HG02884 (cell line): ENCODE data around the gene VCL.
"Not testable (repeated sequence)": the region's sequence is repeated elsewhere in the genome, so short reads cannot be mapped to it uniquely, and the experiment has no call there.

Experiments
- ATAC-seq: cut with Tn5 transposase; IDR thresholded peaks from one replicate; pipeline ENCODE4 v1.9.1; 2021; ENCODE audit warnings: mild to moderate bottlenecking, moderate library complexity; ENCODE audit not compliant: unreplicated experiment

Gene VCL

DNA sequence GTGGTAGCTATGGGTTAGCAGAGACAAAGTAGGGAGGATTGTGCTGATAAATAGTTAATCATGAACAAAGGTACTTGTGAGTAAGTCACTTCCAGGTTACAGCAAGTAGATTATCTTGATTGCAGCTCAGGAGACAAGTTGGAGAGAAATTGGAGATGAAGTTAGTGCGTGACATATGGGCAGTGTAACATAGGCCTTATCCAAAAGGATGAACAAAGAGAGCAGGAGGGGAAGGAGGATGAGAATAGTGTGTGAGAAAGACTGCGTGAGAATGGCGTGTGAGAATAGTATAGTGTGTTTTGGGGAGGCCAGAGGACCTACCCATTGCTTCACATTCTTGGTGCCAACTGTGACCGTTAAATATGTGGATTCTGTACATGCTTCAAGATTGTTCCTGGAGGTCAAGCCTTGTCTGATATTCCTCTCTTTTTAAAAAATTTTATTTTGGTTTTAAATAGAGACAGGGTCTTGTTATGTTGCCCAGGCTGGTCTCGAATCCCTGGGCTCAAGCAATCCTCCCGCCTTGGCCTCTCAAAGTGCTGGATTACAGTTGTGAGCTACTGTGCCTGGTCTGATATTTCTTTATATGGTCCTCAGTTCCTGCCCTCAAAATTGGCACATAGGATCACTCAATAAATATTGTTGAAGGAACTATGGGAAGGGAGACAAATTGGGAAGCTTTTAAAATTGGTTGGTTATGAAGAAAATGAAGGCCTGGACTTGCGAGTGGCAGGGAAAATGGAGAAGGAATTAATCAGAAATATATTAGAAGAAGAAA, 3.2 kb downstream of the VCL start:
- ATAC-seq, result no peak

GRCh38 chr10:74006269-74006668, 8.4 kb downstream of the VCL start:
- ATAC-seq, result no peak

DNA sequence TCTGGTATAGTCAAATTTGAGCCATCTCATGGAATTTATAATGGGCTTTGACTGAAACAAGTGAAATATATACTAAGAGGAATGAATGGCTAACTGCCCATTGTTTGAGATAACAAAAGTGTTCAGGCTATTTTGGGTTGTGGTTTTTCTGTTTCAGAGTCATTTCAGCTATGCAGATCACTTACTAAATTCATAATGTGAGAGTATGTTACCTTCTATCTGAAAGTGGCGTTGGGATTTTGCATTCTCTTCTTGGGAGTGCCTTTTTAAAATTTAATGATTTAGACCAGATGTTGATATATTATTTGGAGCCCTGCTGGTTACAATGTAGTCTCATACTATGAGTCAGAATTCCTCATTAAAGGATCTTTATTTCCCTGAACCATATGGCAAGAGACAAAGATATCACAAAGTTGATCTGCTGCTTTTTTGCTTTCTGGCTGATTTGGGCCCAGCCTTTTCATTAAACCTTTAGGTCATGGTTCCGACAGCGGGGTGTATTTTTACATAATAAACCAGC, 10.4 kb downstream of the VCL start:
- ATAC-seq, result peak; percentile 70

- ATAC-seq, result no peak
Measured at GRCh38 chr10:74011017-74011416, 13.1 kb downstream of the VCL start.

DNA sequence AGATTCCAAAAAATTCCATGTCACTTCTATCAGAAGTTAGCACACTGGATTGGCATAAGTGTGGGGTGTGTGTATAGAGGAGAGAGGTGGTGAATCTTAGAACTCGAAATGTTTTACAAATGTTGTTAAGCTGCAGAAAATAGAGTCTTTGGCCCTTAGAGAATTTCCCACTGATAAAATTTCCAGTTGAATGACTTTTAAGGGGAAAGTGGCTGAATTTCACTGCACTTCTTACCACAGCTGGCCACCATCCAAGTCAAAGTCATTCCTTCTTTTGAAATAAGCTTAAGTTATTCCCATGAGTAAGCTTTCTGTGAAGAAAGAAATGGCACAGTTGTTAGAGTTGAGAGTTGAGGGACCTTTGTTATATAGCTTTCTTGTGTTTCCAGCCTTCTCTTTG, 13.9 kb downstream of the VCL start:
- ATAC-seq, result no peak

- ATAC-seq, result no peak
Measured at GRCh38 chr10:74012480-74012879, 14.6 kb downstream of the VCL start.

- ATAC-seq, result no peak
Measured at GRCh38 chr10:74013004-74013403, 15.1 kb downstream of the VCL start.

DNA sequence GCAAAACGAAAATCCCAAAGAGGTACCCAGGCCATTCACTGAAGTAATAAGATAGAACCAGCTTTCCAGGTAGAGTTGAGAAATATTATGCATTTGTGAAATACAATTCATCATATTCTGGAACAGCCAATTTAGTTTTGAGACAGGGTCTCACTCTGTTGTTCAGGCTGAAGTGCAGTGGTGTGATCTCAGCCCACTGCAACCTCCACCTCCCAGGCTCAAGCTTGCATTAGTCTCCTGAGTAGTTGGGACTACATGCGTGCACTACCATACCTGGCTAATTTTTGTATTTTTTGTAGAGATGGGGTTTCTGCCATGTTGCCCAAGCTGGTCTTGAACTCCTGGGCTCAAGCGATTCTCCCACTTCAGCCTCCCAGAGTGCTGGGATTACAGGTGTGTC, 16.7 kb downstream of the VCL start:
- ATAC-seq, result not testable (repeated sequence)

GRCh38 chr10:74018241-74018640, 20.3 kb downstream of the VCL start:
- no peak for ATAC-seq

GRCh38 chr10:74021248-74022055, 23.5 kb downstream of the VCL start:
- ATAC-seq, result no peak

DNA sequence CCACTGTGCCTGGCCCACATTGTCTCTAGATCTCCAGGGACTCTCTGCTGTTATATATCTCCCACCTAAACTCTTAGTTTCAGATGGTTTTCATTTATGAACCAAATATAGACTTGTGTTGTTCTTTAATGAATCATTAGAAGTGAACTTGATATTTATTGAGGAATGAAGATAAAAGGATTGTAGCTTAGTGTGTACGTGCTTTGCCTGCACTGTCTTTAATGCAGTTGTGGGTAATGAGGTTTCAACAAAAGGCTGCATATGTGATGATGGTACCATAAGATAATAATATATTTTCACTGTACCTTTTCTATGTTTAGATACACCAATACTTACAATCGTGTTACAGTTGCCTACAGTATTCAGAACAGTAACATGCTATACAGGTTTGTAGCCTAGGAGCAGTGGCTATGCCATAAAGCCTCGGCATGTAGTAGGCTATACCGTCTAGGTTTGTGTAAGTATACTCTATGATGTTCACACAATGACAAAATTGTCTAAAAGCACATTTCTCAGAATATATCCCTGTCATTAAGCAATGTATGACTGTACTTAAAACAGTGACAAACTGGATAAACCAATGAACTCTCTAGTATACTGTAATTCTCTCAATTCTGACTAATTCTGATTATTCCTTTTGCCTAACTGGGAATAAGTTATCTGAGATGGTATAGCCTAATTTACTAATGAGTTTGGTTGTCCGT, 25.2 kb downstream of the VCL start:
- no peak for ATAC-seq

- no peak for ATAC-seq
Measured at GRCh38 chr10:74024600-74024999, 26.7 kb downstream of the VCL start.

DNA sequence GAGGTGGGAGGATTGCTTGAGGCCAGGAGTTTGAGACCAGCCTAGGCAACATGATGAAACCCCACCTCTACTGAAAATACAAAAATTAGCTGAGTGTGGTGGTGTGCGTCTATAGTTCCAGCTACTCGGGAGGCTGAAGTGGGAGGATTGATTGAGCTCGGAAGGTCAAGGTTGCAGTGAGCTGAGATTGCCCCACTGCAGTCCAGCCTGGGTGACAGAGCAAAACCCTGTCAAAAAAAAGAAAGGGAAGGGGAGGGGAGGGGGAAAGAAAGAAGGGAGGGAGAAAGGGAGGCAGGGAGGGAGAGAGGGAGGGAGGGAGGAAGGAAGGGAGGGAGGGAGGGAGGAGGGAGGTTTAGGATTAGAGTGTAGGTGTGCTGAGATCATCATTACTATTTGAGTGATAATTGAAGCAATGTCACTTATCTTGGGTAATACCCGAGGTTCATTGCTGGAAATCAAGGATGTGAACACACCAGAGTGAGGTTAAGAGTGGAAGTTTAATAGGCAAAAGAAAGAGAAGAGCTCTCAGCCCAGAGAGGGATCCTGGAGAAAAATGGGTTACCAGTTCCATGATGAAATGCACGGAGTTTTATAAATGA, 27.6 kb downstream of the VCL start:
- no peak for ATAC-seq

- ATAC-seq, result no peak
Measured at GRCh38 chr10:74026428-74027015, 28.6 kb downstream of the VCL start.

GRCh38 chr10:74027702-74028101, 29.8 kb downstream of the VCL start:
- no peak for ATAC-seq

GRCh38 chr10:74029943-74030342, 32.0 kb downstream of the VCL start:
- ATAC-seq, result no peak

- not testable (repeated sequence) for ATAC-seq
Measured at GRCh38 chr10:74032208-74032607, 34.3 kb downstream of the VCL start.

GRCh38 chr10:74032900-74033655, 35.2 kb downstream of the VCL start:
- no peak for ATAC-seq

GRCh38 chr10:74033702-74034101, 35.8 kb downstream of the VCL start:
- no peak for ATAC-seq

DNA sequence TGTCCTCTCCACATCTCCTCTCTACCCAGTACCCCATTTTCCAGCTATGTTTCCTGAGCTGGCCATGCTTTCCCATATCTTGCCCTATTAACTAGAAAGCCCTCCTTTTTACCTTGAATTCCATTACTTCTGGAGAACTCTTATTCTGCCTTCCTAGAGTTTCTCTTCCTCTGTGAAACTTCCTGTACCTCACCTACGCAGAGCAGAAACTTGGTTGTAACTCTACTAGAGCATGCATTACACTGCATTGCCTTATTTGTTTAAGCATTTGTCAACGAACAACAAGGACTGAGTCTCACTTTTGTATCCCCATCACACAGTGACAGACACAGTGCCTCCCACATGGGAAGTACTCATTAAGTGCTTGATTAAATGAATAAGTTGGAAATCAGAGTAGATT, 36.4 kb downstream of the VCL start:
- ATAC-seq, result no peak
